KBM-7 (cell line): ENCODE measurements around the gene RPL36AL.
"Not testable (repeated sequence)": the region's sequence is repeated elsewhere in the genome, so short reads cannot be mapped to it uniquely, and the experiment has no call there.

Source experiments
- DNase-seq: peaks from one replicate; pipeline ENCODE4 v3.0.0-alpha.2; 2015
- in situ Hi-C: fragments of 300-500 bp; cut with MboI; formaldehyde crosslinking; loops from 2 replicates; pipeline ENCODE4 v1.14.3; 2020; ENCODE audit warnings: low sequenced_read_pairs, low pct_unique_long_range_greater_than_20kb, mixed read lengths

RPL36AL gene

GRCh38 chr14:49584981-49585640, 35.3 kb downstream of the RPL36AL start:
- DNase-seq = peak; percentile 27
- in situ Hi-C loops = not testable (repeated sequence)

- DNase-seq = no peak
- in situ Hi-C loops = no loop called here
These were observed 36.4 kb downstream of the RPL36AL start for GRCh38 chr14:49584058-49584457.

GRCh38 chr14:49583629-49584028, 36.8 kb downstream of the RPL36AL start:
- in situ Hi-C loops = no loop called here
- DNase-seq = no peak

- DNase-seq = no peak
These were observed 38.1 kb downstream of the RPL36AL start for GRCh38 chr14:49582113-49582977.

GRCh38 chr14:49581209-49582112, 39.0 kb downstream of the RPL36AL start:
- DNase-seq = peak; percentile 48
- in situ Hi-C loops = no loop called here

More at GRCh38 chr14:49582113-49582977, 38.1 kb downstream of the RPL36AL start:
- in situ Hi-C loops = no loop called here

- in situ Hi-C loops = no loop called here
These were observed 40.6 kb downstream of the RPL36AL start for GRCh38 chr14:49579841-49580240.

GRCh38 chr14:49578141-49578540, 42.3 kb downstream of the RPL36AL start:
- in situ Hi-C loops = no loop called here
- no peak for DNase-seq

More at GRCh38 chr14:49579841-49580240, 40.6 kb downstream of the RPL36AL start:
- DNase-seq = no peak

- in situ Hi-C loops = no loop called here
- DNase-seq = no peak
These were observed 46.4 kb downstream of the RPL36AL start for GRCh38 chr14:49574038-49574437.

- DNase-seq = no peak
- in situ Hi-C loops = no loop called here
These were observed 51.1 kb downstream of the RPL36AL start for GRCh38 chr14:49569281-49569680.
